CD4-positive, alpha-beta T cell treated with Interferon alpha-2 for 1 hour (primary cell): ENCODE measurements around the gene PDLIM7.

ENCODE experiments used
- DNase-seq, 2 donors: peaks; one replicate each; pipeline ENCODE4 v3.0.0-alpha.2; 2020 to 2022

PDLIM7 gene

DNA sequence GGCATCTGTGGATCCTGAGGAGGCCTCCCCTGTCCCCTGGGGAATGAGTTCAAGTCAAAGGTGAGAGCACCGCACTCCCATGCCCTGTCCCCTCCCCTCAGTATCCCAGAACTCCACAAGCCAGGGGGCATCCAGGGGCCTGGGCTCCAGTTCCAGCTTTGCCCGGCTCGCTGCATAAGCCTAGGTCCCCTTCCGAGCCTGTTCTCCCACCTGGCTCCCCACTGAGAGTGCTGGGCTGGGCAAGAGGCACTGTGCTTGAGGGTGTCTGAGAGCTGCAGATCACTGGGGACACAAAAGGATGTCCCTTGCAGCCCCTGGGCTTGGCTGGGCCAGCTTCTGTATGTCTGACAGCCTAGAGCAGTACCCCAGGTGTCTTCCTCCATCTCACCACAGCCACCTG is 7.7 kb upstream of the PDLIM7 start:
- no peak for DNase-seq

DNA sequence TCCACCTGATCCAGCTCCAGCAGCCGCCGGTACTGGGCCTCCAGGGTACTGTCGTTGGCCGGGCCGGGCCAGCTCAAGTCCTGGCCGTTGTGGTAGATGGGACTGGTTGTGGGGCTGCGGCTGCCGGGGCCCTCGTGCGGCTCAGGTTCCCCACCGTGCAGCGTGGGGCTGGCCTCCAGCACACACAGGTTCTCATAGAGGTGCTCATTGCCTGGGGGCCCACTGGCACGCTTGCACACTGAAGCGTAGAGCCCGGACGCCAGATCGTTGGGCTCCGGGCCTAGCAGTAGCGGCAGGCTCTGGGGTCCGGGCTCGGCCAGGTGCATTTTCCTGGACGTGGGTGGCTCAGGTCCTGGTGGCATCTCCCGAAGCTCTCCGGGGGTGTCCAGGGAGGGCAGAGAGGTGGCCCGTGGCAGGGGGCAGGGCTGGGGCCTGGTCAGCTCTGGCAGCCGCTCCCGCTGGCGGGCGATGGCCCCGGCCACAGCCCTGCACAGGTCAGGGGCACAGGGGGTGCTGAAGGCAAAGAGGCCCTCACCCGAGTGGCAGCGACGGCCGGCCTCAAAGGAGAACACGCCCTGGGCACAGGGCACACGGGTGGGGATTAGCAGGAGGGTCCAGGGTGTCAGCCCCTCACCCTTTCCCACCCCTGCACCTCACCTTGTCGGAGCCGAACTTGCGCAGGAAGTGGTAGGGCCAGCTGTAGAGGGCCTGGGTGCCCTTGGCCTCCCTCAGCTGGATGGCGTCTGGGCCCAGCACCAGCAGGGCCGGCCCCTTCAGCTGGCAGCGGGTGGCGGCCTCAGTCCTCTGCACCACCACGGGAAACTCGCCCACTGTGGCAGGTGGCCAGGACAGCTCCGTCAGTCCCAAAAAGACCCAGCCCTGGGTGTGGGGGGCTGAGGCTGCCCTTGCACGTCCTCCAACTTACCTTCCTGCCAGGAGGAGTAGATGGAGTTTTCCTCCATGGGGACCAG is 7.0 kb upstream of the PDLIM7 start:
- no peak for DNase-seq

DNA sequence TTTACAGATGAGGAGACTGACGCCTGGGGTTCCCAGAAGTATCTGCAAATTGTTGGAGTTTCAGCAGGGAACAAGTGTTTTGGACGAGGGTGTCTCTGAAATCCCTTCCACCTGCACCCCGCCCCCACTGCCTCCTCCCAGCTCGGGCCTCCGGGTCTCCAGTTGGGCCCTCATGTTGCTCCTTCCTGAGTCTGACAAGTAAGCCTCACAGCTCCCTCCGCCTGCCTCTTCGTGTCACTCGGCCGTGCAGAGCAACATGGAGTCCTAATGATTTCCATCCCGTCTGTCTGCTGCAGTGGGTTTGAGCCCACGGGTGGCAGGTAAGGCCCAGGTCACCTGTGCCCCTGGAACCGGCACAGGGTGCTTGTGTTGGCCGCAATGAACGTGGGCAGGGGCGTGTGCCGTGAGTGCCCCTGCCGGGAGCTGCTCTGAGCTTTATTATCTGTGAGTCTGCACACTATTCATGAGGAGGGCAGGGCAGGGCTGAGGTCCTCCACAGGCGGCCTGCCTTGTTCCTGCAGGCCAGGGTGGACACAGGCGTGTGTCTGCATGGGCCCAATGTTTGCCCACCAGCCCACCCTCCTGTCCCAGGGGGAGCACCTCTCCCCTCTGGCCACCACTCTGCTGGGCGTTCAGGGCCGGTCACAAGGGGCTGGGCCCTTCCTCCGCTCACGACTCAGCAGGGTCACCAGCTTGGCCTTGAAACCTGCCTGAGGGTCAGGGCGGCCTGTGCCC is 6.1 kb upstream of the PDLIM7 start:
- no peak for DNase-seq

DNA sequence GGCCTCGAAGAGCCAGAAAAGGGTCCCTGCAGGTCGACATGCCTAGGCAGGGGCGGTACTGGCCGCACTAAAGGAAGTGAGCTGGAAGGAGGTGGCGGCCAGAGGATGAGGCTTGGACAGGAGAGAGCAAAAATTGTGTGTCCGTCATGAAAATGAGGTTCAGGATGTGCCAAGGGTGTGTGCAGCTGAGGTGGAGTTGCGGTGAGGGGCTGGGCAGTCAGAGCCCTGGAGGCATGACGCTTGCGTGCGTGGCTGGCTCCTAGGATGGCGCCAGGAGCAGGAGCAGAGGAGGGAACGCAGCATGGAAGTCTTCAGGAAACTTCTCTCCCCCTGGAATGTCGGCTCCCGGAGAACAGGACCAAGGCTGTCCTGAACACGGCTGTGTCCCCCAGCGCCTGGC is 5.5 kb upstream of the PDLIM7 start:
- DNase-seq = no peak

DNA sequence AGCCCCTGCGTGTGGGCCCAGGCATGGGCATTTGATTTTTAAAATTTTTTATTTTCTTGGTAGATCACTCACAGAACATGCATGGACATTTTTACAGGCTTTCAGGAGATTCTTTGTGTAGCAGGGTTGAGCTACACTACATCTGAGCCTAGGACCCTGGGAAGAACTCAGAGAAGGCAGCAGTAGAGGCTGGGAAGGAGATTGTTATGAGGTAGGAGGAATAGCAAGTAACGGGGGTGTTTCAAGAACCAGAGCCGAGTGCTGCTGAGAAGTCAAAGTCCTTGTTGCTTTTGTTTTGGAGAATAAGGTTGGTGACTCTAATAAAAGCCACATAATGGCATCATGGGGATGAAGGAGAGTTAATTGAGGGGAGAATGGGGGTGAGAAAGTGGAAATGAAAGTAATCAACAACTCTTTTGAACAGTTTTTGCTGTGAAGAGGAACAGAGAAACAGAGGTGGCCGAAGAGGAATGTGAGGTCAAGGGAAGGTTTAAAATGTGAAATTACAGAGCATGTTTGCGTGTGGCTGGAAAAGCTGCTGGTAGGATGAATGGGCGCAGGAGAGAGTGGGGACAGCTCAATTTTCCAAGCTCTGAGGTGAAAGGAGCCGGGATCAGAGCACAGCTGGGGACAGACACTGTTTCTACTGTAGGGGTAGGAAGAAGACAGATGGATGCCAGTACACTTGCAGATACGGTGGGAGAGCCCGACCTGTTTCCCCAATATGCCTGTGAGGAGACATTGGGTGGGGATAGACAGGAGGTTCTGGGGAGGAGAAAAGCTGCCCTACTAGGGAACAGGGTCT is 4.7 kb upstream of the PDLIM7 start:
- no peak for DNase-seq

DNA sequence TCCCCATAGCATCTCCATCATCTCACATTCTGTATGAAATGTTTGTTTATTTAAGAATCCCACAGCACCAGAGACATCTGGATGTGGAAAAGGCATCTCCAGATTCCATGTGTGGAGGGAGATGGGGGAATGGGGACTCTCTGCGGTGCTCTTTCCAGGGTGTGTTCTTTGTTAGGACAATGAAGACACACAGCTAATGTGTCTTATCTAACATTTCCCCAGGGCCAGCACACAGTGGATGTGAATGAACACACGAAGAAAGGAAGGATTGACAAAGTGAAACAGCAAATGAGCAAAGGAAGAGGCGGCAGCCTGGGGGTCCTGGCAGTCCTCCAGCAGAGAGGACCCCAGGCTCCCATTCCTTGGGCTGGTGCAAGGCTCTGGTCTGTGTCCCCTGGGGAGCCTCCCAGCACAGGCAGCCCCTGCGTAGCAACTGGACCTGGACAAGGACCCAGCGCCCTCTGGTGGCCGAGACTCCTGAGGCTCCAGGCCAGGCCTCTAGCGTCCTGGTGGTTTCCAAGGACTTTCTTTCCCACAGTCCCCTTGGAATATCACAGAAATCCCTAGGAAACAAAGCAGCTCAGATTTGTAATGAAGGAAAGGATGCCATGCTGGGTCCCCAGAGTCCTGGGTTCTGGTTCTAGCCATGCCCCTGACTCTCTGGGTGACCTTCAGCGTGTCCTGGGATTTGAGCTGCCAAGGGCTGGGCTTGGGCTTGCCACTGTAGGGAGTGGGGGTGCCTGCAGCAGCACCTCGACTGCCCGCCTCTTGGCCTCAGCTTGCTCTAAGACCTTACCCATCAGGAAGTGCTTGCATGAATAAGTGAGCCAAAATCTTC is 3.5 kb upstream of the PDLIM7 start:
- peak; percentile 78 to 84 for DNase-seq

DNA sequence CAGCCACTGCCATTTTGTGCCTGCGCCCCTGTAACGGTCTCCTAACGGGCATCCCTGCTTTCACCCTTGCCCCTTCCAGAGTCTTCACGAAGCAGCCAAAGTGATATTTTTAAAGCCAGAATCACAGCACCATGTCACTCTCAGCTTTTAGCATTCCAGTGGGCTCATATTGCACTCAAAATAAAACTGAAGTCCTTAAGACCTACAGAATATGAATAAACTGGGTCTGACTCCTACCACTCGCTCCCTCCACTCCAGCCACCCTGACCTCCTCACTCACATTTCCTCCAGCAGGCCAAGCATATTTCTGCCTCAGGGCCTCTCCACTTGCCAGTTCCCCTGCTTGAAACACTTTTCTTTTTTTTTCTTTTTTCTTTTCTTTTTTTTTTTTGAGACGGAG is 2.4 kb upstream of the PDLIM7 start:
- DNase-seq = no peak

DNA sequence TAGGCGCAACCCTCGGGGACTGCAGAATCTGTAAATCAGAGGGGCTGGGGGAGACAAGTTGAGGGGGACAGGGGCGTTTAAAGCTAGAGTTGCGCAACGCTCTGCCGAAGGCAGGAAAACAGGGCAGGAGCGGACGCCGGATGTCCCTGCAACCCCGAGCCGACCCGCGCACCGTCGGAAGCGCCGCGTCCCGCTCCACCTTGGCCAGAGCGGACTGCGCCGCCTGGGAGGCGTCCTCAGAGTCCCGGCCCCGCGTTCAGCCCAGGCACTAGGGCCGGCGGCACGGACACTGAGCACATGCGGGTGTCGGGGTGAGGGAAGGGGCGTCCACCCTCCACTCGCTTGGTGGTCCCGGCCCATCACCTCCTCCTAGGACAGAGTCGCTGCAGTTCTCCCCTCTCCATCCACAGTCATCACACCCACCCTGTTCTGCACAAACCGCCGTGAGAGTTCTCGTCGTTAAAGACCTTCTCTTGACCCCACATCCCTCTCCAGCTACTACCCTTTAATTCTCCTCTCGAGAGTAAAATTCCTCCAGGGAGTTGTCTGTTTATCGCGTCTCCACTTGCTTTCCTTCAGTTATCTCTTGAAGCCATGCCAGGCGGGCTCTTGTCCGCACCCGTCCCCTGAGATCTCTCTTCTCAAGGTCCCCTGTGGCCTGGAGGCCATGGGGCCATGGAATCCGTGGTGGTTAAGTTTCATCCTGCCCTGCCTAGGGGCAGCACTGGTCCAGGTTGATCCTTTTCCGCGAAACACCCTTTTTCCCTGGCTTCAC is 796 bp upstream of the PDLIM7 start:
- DNase-seq = no peak

DNA sequence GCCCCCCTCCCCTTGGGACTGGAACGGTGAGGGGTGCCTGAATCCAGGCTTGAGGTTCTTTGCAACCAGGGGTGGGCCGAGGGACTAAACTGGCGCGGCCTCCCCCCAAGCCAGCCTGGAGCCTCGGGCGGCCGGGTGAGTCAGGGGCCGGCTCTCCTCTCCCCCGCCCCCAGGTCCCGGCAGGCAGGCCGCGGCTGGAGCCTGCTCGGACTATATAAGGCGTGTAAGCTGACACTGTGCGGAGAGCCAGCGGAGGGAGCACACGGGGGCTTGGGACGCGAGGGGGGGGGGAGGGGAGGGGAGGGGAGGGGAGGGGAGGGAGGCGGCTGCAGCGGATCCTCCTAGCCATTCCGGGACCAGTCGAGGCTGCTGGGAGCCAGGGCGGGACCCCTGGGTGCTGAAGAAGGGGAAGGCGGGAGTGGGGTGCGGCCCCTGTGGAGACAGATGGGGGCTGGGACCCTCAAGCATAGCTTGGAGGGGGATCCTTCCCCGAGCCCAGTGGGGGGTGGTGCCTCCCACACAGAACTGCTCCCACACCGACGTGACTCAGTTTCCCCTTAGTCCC is 595 bp downstream of the PDLIM7 start:
- no peak for DNase-seq

DNA sequence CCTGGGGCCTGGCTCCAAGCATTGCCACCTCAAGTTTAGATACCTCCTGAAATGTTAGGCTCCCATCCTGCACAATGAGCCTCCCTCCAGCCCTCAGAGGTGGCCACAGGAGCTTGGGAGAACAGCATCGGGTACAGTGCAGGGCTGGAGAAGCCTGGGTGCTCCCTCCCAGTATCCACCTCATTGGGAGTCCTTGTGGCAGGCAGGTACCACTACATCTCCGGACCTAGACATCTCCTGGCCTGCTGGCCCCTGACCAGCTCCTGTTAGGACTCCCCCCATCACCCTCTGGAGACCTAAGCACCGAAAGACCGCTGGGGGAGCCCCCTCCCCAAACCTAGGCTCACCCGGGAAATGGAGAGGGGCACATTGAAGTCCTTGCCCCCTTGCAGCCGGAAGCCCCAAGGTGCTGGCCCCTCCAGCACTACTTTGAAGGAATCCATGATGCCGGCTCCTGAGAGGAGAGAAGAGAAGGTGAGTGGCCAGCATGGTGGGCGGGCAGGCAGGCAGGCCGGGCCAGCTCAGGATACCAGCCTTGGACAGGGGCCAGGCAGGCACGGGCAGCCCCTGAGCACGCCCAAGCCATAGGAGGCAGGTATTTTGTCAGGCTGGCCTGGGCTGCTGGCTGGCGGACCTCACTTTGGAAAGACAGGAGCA is 1.2 kb downstream of the PDLIM7 start:
- DNase-seq = no peak

DNA sequence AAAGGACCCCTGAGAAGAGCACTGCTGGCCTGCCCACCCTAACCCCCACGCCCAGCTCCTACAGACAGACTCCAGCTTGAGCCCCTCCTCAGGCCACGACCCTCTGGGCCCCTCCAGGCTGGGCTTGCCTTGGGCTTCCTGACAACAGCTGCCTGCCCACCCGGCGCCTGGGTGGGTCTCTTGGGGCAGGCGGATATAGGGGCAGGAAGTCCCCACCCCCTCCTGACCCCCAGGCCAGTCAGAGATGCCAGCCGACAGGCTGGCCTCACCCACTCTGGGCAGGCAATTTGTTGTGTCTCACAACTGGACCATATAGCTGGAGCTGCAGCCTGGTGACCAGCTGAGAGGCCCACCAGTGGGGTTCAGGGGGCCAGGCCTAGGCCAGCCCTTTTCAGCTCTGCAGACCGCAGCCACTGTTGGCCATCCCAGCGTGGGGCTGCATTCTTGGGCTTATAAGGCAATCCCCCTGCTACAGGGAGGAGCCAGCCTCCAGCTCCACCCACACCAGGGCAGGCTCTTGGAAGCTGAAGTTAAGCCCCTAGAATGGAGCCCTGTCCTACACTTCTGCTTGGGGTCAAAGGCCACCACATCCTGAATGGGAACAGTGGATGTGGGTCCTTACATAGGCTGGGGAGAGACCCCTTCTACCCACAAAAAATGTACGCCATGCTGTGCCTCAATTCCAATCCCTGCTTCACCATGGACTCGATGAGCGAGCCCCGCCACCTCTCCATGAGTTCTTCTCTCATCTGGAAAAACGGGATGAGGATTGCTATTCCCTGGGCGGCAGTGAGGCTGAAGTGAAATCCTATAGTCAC is 2.0 kb downstream of the PDLIM7 start:
- no peak for DNase-seq

DNA sequence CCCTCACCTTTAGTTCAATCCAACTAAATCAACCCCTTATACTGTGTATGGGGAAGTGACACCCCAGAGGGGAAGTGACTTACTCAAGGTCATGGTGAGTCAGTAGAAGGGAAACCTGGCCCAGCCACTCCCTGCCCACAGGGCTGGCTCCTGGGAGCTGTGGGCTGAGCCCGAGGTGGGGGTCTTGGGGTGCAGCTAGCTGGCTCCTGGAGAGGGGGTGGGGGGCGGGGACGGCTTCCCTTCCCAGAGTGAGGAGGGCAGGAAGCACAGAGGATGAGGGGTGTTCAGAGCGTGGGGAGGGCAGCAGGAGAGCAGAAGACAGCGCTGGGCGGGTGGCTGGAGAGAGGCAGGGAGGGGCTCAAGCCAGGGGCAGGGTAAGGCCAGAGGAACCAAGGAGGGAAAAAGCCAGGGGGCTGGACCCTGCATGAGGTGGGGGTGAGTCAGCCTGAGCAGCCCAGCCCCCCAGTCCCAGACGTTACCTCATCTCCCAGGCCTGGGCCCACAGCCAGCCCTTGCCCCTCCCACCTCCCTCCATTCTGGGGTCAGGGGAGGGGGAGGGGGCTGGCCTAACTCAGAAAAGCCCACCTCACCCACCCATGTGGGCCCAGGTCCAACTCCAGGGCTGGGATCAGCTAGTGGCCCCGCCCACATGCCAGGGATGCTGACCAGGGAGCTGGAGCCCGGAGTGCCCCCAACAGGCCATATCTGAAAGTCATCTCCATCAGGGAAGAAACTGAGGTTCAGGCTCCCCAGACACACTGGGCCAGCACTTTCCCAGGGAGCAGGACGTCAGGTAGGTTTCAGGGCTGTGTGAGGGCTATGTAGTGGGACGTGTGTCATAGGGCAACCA is 2.8 kb downstream of the PDLIM7 start:
- peak in 1 of 2 donors; percentile 65 for DNase-seq

DNA sequence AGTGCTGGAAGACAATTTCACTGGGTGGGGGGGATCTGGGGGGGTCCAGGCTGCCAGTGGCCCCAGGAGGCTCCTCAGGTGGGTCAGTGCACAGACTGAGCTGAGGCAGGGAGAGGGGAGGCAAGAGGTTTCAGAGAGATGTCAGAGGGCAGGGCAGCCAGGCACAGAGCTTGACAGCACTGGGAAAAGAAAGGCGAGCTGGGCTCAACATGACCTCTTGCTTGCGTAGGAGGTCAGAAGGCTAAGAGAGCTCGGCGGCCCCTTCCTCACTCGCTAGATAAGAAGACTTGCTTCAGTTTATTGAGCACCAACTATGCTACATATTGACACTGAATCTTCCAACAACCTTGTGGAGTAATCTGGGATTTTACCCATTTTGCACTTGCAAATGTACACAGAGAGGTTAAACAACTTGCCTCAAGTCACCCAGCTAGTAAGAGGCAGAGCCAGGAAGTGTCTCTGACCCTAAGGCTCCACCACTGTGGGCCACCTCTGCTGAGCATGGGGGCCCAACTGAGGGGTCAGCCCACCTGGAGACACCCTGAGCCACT is 3.5 kb downstream of the PDLIM7 start:
- DNase-seq = no peak

DNA sequence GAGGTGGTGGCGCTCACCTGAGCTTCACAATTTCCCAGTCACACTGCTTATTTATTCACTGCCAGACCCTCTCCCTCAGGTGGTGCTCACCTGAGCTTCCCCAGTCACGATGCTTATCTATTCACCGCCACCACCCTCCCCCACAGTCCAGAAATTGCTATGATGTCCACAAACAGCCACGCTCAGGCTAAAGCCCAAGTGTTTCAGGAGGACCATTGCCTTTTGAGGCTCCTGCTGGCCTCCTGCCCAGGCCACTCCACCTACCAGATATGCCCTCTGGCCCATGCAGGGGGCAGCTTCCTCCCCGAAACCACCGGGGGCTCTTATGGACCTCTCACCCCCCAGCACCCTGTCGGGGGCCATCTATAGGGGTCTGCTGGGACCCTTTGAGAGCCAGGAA is 4.6 kb downstream of the PDLIM7 start:
- no peak for DNase-seq

DNA sequence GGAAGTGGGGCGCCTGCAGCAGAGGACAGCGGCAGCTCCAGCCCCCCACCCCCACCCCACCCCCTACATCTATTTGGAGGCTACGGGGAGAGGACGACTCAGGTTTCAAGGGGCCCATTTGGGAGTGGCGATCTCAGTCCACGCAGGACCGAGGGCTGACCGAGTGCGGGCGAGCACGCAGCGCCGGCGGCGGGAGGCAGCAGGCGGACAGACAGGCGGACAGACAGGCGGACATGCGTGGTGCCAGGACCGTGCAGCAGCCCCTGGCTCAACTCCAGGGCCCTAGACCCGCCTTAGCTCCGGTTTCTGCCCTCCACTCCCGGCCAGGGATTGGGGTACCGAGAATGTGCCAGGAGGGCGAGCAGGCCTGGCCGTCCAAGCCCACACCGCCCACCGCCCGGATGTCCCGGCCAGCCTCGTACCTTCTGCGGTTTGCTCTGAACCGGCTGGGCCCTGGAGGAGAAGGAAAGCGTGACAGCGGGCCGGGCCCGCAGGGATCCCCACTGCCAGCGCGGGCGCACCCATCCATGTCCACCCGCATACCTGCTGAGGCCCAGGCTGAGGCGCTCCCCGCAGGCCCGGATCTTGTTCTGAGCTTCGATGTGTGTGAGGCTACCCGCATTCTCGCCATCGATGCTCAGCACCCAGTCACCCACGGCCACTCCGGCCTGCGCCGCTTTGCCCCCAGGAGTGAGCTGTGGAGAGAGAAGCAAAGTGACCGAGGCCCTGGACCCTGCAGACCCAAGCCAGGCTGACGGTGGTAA is 5.2 kb downstream of the PDLIM7 start:
- DNase-seq = no peak

DNA sequence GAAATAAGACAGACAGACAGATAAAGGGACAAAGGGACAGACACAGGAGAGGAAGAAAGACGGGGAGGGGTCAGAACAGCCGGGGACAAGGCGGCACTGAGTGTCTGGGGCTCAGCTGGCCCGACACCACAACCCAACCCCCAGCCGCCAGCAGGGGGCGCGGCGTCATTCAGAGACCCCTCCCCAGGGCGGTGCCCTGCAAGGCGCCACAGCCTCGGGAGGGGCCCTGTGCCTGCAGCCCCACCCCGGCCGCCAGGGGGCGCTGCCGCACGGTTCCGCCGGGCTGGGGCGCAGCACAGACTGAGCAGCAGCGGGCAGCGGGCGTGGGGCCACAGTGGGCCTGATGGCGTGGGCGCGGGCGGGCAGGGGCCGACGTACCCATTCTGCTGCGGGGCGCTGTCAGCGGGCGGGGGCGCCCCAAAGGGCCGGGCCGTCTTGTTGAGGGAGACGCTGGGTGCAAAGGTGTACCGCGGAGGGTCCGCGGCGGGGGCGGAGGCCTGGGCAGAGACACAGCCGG is 5.9 kb downstream of the PDLIM7 start:
- no peak for DNase-seq

DNA sequence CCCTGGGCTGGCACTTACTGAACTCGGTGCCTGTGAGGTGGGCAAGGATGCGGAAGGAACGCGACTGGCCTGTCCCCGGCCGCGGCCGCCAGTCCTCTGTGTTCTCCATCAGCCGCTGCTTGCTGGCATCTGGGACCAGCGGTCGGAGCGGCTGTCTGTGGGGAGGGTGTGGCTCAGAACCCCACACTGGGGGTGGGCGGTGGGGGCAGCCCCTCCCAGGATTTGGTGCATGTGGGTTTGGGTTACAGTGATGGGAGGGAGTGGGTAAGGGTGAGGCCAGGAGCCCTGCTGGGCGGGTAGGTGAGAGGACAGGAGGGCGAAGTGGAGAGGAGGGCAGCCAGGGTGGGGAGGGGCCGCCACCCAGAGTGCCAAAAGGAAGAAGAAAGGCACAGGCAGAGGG is 6.4 kb downstream of the PDLIM7 start:
- no peak for DNase-seq
